Measurements from ENCODE around the gene CCDC63.

The CCDC63 gene

GRCh38 chr12:110829308-110829707 lies 17.5 kb upstream of the CCDC63 start:
- TF ChIP-seq TAF1 (IDR thresholded peaks at IDR 0.05; ENCODE audit: low read depth) (no peak), EGR1 (IDR thresholded peaks at IDR 0.05) (no peak), TEAD4 (IDR thresholded peaks at IDR 0.05) (no peak), YY1 (IDR thresholded peaks at IDR 0.05; ENCODE audit: low read depth) (no peak)

GRCh38 chr12:110836291-110836690 lies 10.5 kb upstream of the CCDC63 start:
- TF ChIP-seq EP300 (IDR thresholded peaks at IDR 0.05; ENCODE audit: borderline replicate concordance) (no peak), EGR1 (IDR thresholded peaks at IDR 0.05) (no peak), TCF12 (IDR thresholded peaks at IDR 0.05; ENCODE audit: low read depth) (no peak), ZBTB7A (IDR thresholded peaks at IDR 0.05; ENCODE audit: low read depth) (no peak), MAX (IDR thresholded peaks at IDR 0.05) (no peak), NFIC (IDR thresholded peaks at IDR 0.05) (no peak), USF1 (IDR thresholded peaks at IDR 0.05) (no peak), CREB1 (IDR thresholded peaks at IDR 0.05; ENCODE audit: low read depth) (no peak), TEAD4 (IDR thresholded peaks at IDR 0.05) (no peak), RAD21 (IDR thresholded peaks at IDR 0.05; ENCODE audit: low read depth) (no peak), FOXM1 (IDR thresholded peaks at IDR 0.05; ENCODE audit: borderline replicate concordance, low read depth) (no peak), TAF1 (IDR thresholded peaks at IDR 0.05; ENCODE audit: low read depth) (no peak), YY1 (IDR thresholded peaks at IDR 0.05; ENCODE audit: low read depth) (no peak), REST (IDR thresholded peaks at IDR 0.05; ENCODE audit: low read depth) (no peak), CEBPB (IDR thresholded peaks at IDR 0.05) (no peak)

- no peak for TF ChIP-seq TEAD4 (IDR thresholded peaks at IDR 0.05)
- TF ChIP-seq REST (IDR thresholded peaks at IDR 0.05; ENCODE audit: low read depth), result no peak
- no peak for TF ChIP-seq TCF12 (IDR thresholded peaks at IDR 0.05; ENCODE audit: low read depth)
- no peak for TF ChIP-seq USF1 (IDR thresholded peaks at IDR 0.05)
- TF ChIP-seq YY1 (IDR thresholded peaks at IDR 0.05; ENCODE audit: low read depth), result no peak
- TF ChIP-seq RAD21 (IDR thresholded peaks at IDR 0.05; ENCODE audit: low read depth), result no peak
- no peak for TF ChIP-seq CREB1 (IDR thresholded peaks at IDR 0.05; ENCODE audit: low read depth)
- TF ChIP-seq CEBPB (IDR thresholded peaks at IDR 0.05), result no peak
- no peak for TF ChIP-seq TAF1 (IDR thresholded peaks at IDR 0.05; ENCODE audit: low read depth)
- no peak for TF ChIP-seq NFIC (IDR thresholded peaks at IDR 0.05)
- no peak for TF ChIP-seq ZBTB7A (IDR thresholded peaks at IDR 0.05; ENCODE audit: low read depth)
- no peak for TF ChIP-seq EGR1 (IDR thresholded peaks at IDR 0.05)
- no peak for TF ChIP-seq MAX (IDR thresholded peaks at IDR 0.05)
- TF ChIP-seq FOXM1 (IDR thresholded peaks at IDR 0.05; ENCODE audit: borderline replicate concordance, low read depth), result no peak
Measured at GRCh38 chr12:110841007-110841406, 5.8 kb upstream of the CCDC63 start.

- no peak for TF ChIP-seq TEAD4 (IDR thresholded peaks at IDR 0.05)
- no peak for TF ChIP-seq USF1 (IDR thresholded peaks at IDR 0.05)
- no peak for TF ChIP-seq NFIC (IDR thresholded peaks at IDR 0.05)
- TF ChIP-seq TAF1 (IDR thresholded peaks at IDR 0.05; ENCODE audit: low read depth), result no peak
- no peak for TF ChIP-seq EGR1 (IDR thresholded peaks at IDR 0.05)
- no peak for TF ChIP-seq CEBPB (IDR thresholded peaks at IDR 0.05)
- TF ChIP-seq YY1 (IDR thresholded peaks at IDR 0.05; ENCODE audit: low read depth), result no peak
- no peak for TF ChIP-seq REST (IDR thresholded peaks at IDR 0.05; ENCODE audit: low read depth)
- TF ChIP-seq MAX (IDR thresholded peaks at IDR 0.05), result no peak
- TF ChIP-seq TCF12 (IDR thresholded peaks at IDR 0.05; ENCODE audit: low read depth), result no peak
- no peak for TF ChIP-seq ZBTB7A (IDR thresholded peaks at IDR 0.05; ENCODE audit: low read depth)
- TF ChIP-seq CREB1 (IDR thresholded peaks at IDR 0.05; ENCODE audit: low read depth), result no peak
- TF ChIP-seq EP300 (IDR thresholded peaks at IDR 0.05; ENCODE audit: borderline replicate concordance), result no peak
- TF ChIP-seq RAD21 (IDR thresholded peaks at IDR 0.05; ENCODE audit: low read depth), result no peak
- TF ChIP-seq FOXM1 (IDR thresholded peaks at IDR 0.05; ENCODE audit: borderline replicate concordance, low read depth), result no peak
Measured at GRCh38 chr12:110844131-110844530, 2.7 kb upstream of the CCDC63 start.

Data from Ishikawa (cell line).